Loucy (cell line): ENCODE data around the gene DIS3L.
A peak's percentile ranks its signal among the peaks of the same experiment; 100 is the strongest.

Experiments
- H2AFZ ChIP-seq: fragments of 200-600 bp; sonication (generic); 2 replicates; pipeline ENCODE4 v1.6.0; 2016; ENCODE audit warnings: antibody characterized with exemption, mild to moderate bottlenecking, low read length, moderate library complexity
- H3F3A ChIP-seq: fragments of 200-600 bp; 2 replicates; pipeline ENCODE4 v1.6.0; 2016; ENCODE audit warnings: antibody characterized with exemption, low read depth, mild to moderate bottlenecking
- H3K27me3 ChIP-seq: fragments of 200-600 bp; sonication (generic); 2 replicates; pipeline ENCODE4 v1.6.1; 2014; ENCODE audit warnings: low read length, mild to moderate bottlenecking; ENCODE audit not compliant: insufficient read depth, poor library complexity, severe bottlenecking
- H3K36me3 ChIP-seq: fragments of 200-600 bp; sonication (generic); 2 replicates; pipeline ENCODE4 v1.6.1; 2016; ENCODE audit warnings: low read length; ENCODE audit not compliant: insufficient read depth
- H3K4me1 ChIP-seq: fragments of 200-600 bp; sonication (generic); 2 replicates; pipeline ENCODE4 v1.5.1; 2014; ENCODE audit warnings: low read length, mild to moderate bottlenecking; ENCODE audit not compliant: insufficient read depth, poor library complexity, severe bottlenecking
- H3K4me2 ChIP-seq: fragments of 200-600 bp; sonication (generic); 2 replicates; pipeline ENCODE4 v1.6.0; 2014; ENCODE audit warnings: antibody characterized with exemption, low read length, low read depth, mild to moderate bottlenecking; ENCODE audit not compliant: poor library complexity, severe bottlenecking
- H3K4me3 ChIP-seq: fragments of 200-600 bp; sonication (generic); 2 replicates; pipeline ENCODE4 v1.5.1; 2014; ENCODE audit warnings: low read length, mild to moderate bottlenecking, mixed read lengths; ENCODE audit not compliant: poor library complexity, severe bottlenecking
- H3K79me2 ChIP-seq: fragments of 200-600 bp; sonication (generic); 2 replicates; pipeline ENCODE4 v1.6.1; 2014; ENCODE audit warnings: low read length; ENCODE audit not compliant: insufficient read depth
- H3K9ac ChIP-seq: fragments of 200-600 bp; sonication (generic); 2 replicates; pipeline ENCODE4 v1.6.0; 2014; ENCODE audit warnings: mild to moderate bottlenecking, low read depth, low read length, moderate library complexity; ENCODE audit not compliant: poor library complexity, severe bottlenecking
- H3K9me2 ChIP-seq: fragments of 200-600 bp; sonication (generic); replicated peaks from 2 replicates; pipeline ENCODE4 v1.6.1; 2016; ENCODE audit warnings: low read depth, low read length, mixed read lengths
- H3K9me3 ChIP-seq: fragments of 200-600 bp; sonication (generic); 2 replicates; pipeline ENCODE4 v1.6.1; 2014; ENCODE audit warnings: mild to moderate bottlenecking, antibody characterized with exemption, low read length, low read depth; ENCODE audit not compliant: insufficient read depth
- H4K20me1 ChIP-seq: fragments of 200-600 bp; sonication (generic); 2 replicates; pipeline ENCODE4 v1.6.0; 2014; ENCODE audit warnings: antibody characterized with exemption, low read length, mild to moderate bottlenecking; ENCODE audit not compliant: insufficient read depth, poor library complexity, severe bottlenecking
- EZH2phosphoT487 ChIP-seq: fragments of 200-600 bp; IDR thresholded peaks from 2 replicates; pipeline ENCODE4 v1.6.1; 2018; ENCODE audit warnings: antibody characterized with exemption, mild to moderate bottlenecking, moderate library complexity, borderline replicate concordance
- TF ChIP-seq, protein P1 (sequence below): fragments of 200-600 bp; sonication (generic); conservative IDR thresholded peaks from 2 replicates; pipeline ENCODE4 v1.5.1; 2014; ENCODE audit warnings: mild to moderate bottlenecking, antibody characterized with exemption, low read length

Gene DIS3L

GRCh38 chr15:66362776-66363175 is 69.4 kb downstream of the DIS3L start:
- H3K9me2 ChIP-seq = no peaks in the 10 kb centered on the region
- H2AFZ ChIP-seq = no peak overlapping the region
- no peak overlapping the region for H3K4me3 ChIP-seq
- TF ChIP-seq EZH2phosphoT487 = no peak
- TF ChIP-seq, protein P1, sequence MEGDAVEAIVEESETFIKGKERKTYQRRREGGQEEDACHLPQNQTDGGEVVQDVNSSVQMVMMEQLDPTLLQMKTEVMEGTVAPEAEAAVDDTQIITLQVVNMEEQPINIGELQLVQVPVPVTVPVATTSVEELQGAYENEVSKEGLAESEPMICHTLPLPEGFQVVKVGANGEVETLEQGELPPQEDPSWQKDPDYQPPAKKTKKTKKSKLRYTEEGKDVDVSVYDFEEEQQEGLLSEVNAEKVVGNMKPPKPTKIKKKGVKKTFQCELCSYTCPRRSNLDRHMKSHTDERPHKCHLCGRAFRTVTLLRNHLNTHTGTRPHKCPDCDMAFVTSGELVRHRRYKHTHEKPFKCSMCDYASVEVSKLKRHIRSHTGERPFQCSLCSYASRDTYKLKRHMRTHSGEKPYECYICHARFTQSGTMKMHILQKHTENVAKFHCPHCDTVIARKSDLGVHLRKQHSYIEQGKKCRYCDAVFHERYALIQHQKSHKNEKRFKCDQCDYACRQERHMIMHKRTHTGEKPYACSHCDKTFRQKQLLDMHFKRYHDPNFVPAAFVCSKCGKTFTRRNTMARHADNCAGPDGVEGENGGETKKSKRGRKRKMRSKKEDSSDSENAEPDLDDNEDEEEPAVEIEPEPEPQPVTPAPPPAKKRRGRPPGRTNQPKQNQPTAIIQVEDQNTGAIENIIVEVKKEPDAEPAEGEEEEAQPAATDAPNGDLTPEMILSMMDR = no peak
- no peaks in the 10 kb centered on the region for H3K79me2 ChIP-seq
- no peaks in the 10 kb centered on the region for H3K27me3 ChIP-seq
- H3F3A ChIP-seq = no peaks in the 10 kb centered on the region
- H4K20me1 ChIP-seq = no peaks in the 10 kb centered on the region
- H3K4me1 ChIP-seq = no peaks in the 10 kb centered on the region
- no peaks in the 10 kb centered on the region for H3K36me3 ChIP-seq
- no peak overlapping the region for H3K9ac ChIP-seq
- no peaks in the 10 kb centered on the region for H3K9me3 ChIP-seq
- no peak overlapping the region for H3K4me2 ChIP-seq

DNA sequence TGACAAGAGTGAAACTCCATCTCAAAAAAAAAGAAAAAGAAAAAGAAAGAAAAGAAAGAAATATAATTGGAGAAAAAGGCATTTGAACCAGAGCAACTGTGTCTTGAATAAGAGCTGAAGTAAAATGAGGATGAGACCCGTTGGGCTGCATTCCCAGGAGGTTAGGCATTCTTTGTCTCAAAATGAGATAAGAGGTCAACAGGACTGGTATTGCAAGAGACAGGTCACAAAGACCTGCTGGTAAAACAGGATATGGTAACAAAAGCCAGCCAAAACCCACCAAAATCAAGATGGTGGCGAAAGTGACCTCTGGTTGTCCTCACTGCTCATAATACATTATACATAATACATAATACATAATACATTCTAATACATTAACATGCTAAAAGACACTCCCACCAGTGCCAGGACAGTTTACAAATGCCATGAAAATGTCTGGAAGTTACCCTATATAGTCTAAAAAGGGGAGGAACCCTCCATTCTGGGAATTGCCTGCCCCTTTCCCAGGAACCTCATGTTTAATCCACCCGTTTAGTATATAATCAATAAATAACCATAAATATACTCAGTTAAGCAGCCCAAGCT is 71.7 kb downstream of the DIS3L start:
- Histone ChIP-seq H3K27me3 (no peaks in the 10 kb centered on the region), H2AFZ (no peak overlapping the region), H3K4me1 (peaks cover 7% of the 10 kb centered on the region), H3F3A (0 out of 2 replicates have a peak, but pooled peaks cover 4% of the 10 kb centered on the region), H3K4me3 (no peak overlapping the region), H3K79me2 (no peaks in the 10 kb centered on the region), H3K4me2 (no peak overlapping the region), H3K9me3 (no peaks in the 10 kb centered on the region), H4K20me1 (no peaks in the 10 kb centered on the region), H3K36me3 (no peaks in the 10 kb centered on the region), H3K9me2 (no peaks in the 10 kb centered on the region), H3K9ac (no peak overlapping the region)
- TF ChIP-seq EZH2phosphoT487 = no peak
- TF ChIP-seq, protein P1 = no peak

- H3K4me3 ChIP-seq = peak overlapping the region; percentile 45
- H3K9me2 ChIP-seq = no peaks in the 10 kb centered on the region
- H3K27me3 ChIP-seq = no peaks in the 10 kb centered on the region
- H3K9me3 ChIP-seq = no peaks in the 10 kb centered on the region
- no peaks in the 10 kb centered on the region for H3K79me2 ChIP-seq
- H3K36me3 ChIP-seq = no peaks in the 10 kb centered on the region
- peak overlapping the region; percentile 67 for H3K4me2 ChIP-seq
- H3F3A ChIP-seq = peaks cover 4% of the 10 kb centered on the region; the same call in 1 of the 2 replicates
- peaks cover 14% of the 10 kb centered on the region for H3K4me1 ChIP-seq
- TF ChIP-seq, protein P1 = no peak
- no peak for TF ChIP-seq EZH2phosphoT487
- H4K20me1 ChIP-seq = no peaks in the 10 kb centered on the region
- peak overlapping the region; percentile 59 for H3K9ac ChIP-seq
- H2AFZ ChIP-seq = peak overlapping the region; percentile 80
Observed at GRCh38 chr15:66369773-66370651, 76.6 kb downstream of the DIS3L start.
